Measurements from ENCODE around the gene GLP2R. TPM values are rescaled to one million over a fixed set of nuclear protein-coding genes. Genes with fewer than 3 reads are reported as not detected.

GLP2R gene
- total and polyA plus RNA-seq, 10 of the 15 experiments (the other 5 are each of a cell fraction or from before 2014, with no cell fraction given) = not detected

GRCh38 chr17:9878786-9879525 lies 53.2 kb downstream of the GLP2R start (continued):
- TF ChIP-seq TCF3 (IDR thresholded peaks at IDR 0.05; ENCODE audit: borderline replicate concordance, insufficient read depth, low read depth, low read length) = no peak

GRCh38 chr17:9880582-9880999 lies 54.9 kb downstream of the GLP2R start:
- in situ Hi-C loops (cut with MboI) = no loop called here
- no peak overlapping the region for H3K4me3 ChIP-seq
- H3K79me2 ChIP-seq (ENCODE audit: control insufficient read depth, insufficient read depth, low read length) = no peaks in the 10 kb centered on the region
- 22% methylated on average over 3 of the region's 3 CpGs for whole genome bisulfite sequencing (ENCODE audit: insufficient coverage, insufficient replicate concordance, low lambda C conversion rate, missing lambda C conversion rate)
- peak; percentile 1 for DNase-seq (ENCODE audit: low read depth, low spot score)
- no peak for FAIRE-seq
- no peak overlapping the region for H3K27ac ChIP-seq (ENCODE audit: control insufficient read depth, insufficient read depth)
- no peaks in the 10 kb centered on the region for H3K4me1 ChIP-seq (ENCODE audit: control insufficient read depth, insufficient read depth, low read length)
- no peaks in the 10 kb centered on the region for H4K20me1 ChIP-seq (ENCODE audit: control insufficient read depth, insufficient read depth)
- SMC1A ChIA-PET (ENCODE audit: uncharacterized antibody, unreplicated experiment) = no interaction called here
- CTCF ChIA-PET = interaction anchor here (1.1 kb wide), 1 partner anchor 9 kb away, joined by 3 read pairs; no protein-coding TSS in a partner anchor
- no peak overlapping the region for H2AFZ ChIP-seq (ENCODE audit: control insufficient read depth, low read depth, low read length)
- intact Hi-C loops (cut with micrococcal nuclease; ENCODE audit: unreplicated experiment) = no loop called here
- POLR2A ChIA-PET = no interaction called here
- H3K27me3 ChIP-seq (replicated peaks in 1 of 2; ENCODE audit: control insufficient read depth in 2 of 2, insufficient read depth in 2 of 2, low read length in 1 of 2) = peaks cover 0 to 1% of the 10 kb centered on the region in 2 experiments; a peak in 1 of 4 replicates
- BruUV-seq (replicated peaks) = no TSS peak
- no peak overlapping the region for H3K4me2 ChIP-seq (ENCODE audit: control insufficient read depth, insufficient read depth)
- H3K9ac ChIP-seq (ENCODE audit: control insufficient read depth, insufficient read depth, low read length) = no peak overlapping the region
- H3K9me3 ChIP-seq (replicated peaks; ENCODE audit: control insufficient read depth, insufficient read depth, low read length) = peaks cover 1% of the 10 kb centered on the region; the same call in 1 of the 3 replicates
- TF ChIP-seq MTA2 (IDR thresholded peaks at IDR 0.05; ENCODE audit: low read depth) = peak; percentile 26; the same call in 1 of the 2 replicates
- TF ChIP-seq IRF4 (IDR thresholded peaks at IDR 0.05; ENCODE audit: low read depth, low read length) = no peak
- RAD21 ChIA-PET (ENCODE audit: unreplicated experiment) = no interaction called here
- H3K36me3 ChIP-seq (ENCODE audit: control insufficient read depth in 2 of 2, insufficient read depth in 2 of 2, low read length in 1 of 2) = no peaks in the 10 kb centered on the region
- peak; percentile 38; the same call in 2 of the 3 replicates for ATAC-seq

- H2AFZ ChIP-seq (ENCODE audit: control insufficient read depth, low read depth, low read length) = no peak overlapping the region
- RAD21 ChIA-PET (ENCODE audit: unreplicated experiment) = no interaction called here
- no peaks in the 10 kb centered on the region for H3K4me1 ChIP-seq (ENCODE audit: control insufficient read depth, insufficient read depth, low read length)
- no peaks in the 10 kb centered on the region for H4K20me1 ChIP-seq (ENCODE audit: control insufficient read depth, insufficient read depth)
- no TSS peak for BruUV-seq (replicated peaks)
- H3K27ac ChIP-seq (ENCODE audit: control insufficient read depth, insufficient read depth) = no peak overlapping the region
- intact Hi-C loops (cut with micrococcal nuclease; ENCODE audit: unreplicated experiment) (no loop called here), in situ Hi-C loops (cut with MboI) (no loop called here)
- FAIRE-seq (no peak), ATAC-seq (no peak), DNase-seq (ENCODE audit: low read depth, low spot score) (no peak)
- no peak overlapping the region for H3K9ac ChIP-seq (ENCODE audit: control insufficient read depth, insufficient read depth, low read length)
- H3K79me2 ChIP-seq (ENCODE audit: control insufficient read depth, insufficient read depth, low read length) = no peaks in the 10 kb centered on the region
- POLR2A ChIA-PET = interaction anchor here (0.7 kb wide), 1 partner anchor 103 kb away, joined by 3 read pairs; no protein-coding TSS in a partner anchor
- peaks cover 1% of the 10 kb centered on the region; the same call in 1 of the 3 replicates for H3K9me3 ChIP-seq (replicated peaks; ENCODE audit: control insufficient read depth, insufficient read depth, low read length)
- no peaks in the 10 kb centered on the region for H3K36me3 ChIP-seq (ENCODE audit: control insufficient read depth in 2 of 2, insufficient read depth in 2 of 2, low read length in 1 of 2)
- TF ChIP-seq CREM (IDR thresholded peaks at IDR 0.05; ENCODE audit: low read depth) (no peak), CBX5 (IDR thresholded peaks at IDR 0.05; ENCODE audit: low read depth) (0 out of 2 replicates have a peak, but pooled peaks have one; percentile 43)
- H3K4me3 ChIP-seq = no peak overlapping the region
- SMC1A ChIA-PET (ENCODE audit: uncharacterized antibody, unreplicated experiment) = interaction anchor here (0.5 to 0.8 kb wide), 4 partner anchors 8 to 1191 kb away, joined by 3 read pairs; no protein-coding TSS in a partner anchor
- no peak overlapping the region for H3K4me2 ChIP-seq (ENCODE audit: control insufficient read depth, insufficient read depth)
- no peaks in the 10 kb centered on the region for H3K27me3 ChIP-seq (replicated peaks in 1 of 2; ENCODE audit: control insufficient read depth in 2 of 2, insufficient read depth in 2 of 2, low read length in 1 of 2)
- CTCF ChIA-PET = no interaction called here
These were observed 57.7 kb downstream of the GLP2R start for GRCh38 chr17:9883451-9883850.
